GM12892 (cell line): ENCODE results near the gene MEGF11.

Experiments
- POLR2A ChIP-seq: IDR thresholded peaks from 2 replicates; pipeline ENCODE4 v1.6.1; 2011; ENCODE audit warnings: low read depth, low read length, control low read depth
- POLR2AphosphoS5 ChIP-seq: IDR thresholded peaks from 2 replicates; pipeline ENCODE4 v1.6.1; 2011; ENCODE audit warnings: low read depth, low read length, control low read depth
- TAF1 ChIP-seq: IDR thresholded peaks from 2 replicates; pipeline ENCODE4 v1.6.1; 2011; ENCODE audit warnings: low read depth, mild to moderate bottlenecking, control low read depth, low read length, borderline replicate concordance

DNA sequence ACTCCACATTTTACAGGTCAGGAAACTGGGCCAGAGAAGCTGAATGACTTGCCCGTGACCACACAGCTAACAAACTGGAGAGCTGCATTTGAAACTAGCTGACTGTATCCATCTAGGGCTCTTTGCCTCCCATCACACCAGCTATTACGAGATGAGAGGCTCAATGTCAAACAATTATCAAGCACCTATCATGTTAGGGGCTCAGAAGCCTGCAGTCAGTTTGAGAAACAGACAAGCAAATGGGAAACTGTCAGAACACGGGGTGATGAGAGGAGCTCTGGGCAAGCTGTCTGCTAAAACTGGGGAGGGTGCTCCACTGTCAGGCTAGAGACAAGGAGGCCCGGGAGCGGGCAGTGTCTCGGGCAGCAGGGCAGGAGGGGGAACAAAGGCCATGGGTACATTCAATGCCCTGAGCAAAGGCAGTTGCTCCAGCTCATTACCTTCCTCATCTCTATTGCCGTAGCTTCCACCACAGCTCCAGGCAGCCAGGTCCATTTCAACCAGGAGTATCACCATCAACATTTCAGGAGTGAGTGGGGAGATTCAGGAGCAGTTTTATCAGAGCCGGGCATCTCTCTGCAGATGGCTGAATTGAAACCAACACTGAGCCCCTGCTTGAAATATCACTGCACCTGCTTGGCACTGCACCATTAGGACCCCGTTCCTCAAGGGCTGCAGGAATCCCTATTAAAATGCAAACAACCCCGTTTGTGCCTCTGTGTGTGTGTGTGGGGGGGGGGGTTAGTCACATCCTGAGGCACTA lies 261.6 kb downstream of the MEGF11 start:
- TF ChIP-seq TAF1 (no peak), POLR2A (no peak), POLR2AphosphoS5 (no peak)
